ENCODE measurements around the gene SNTG2. TPM values are rescaled to one million over a fixed set of nuclear protein-coding genes. Genes with fewer than 3 reads are reported as not detected.

Gene SNTG2
- total and polyA plus RNA-seq, 10 of the 15 experiments (the other 5 are each of a cell fraction or from before 2014, with no cell fraction given): not detected

DNA sequence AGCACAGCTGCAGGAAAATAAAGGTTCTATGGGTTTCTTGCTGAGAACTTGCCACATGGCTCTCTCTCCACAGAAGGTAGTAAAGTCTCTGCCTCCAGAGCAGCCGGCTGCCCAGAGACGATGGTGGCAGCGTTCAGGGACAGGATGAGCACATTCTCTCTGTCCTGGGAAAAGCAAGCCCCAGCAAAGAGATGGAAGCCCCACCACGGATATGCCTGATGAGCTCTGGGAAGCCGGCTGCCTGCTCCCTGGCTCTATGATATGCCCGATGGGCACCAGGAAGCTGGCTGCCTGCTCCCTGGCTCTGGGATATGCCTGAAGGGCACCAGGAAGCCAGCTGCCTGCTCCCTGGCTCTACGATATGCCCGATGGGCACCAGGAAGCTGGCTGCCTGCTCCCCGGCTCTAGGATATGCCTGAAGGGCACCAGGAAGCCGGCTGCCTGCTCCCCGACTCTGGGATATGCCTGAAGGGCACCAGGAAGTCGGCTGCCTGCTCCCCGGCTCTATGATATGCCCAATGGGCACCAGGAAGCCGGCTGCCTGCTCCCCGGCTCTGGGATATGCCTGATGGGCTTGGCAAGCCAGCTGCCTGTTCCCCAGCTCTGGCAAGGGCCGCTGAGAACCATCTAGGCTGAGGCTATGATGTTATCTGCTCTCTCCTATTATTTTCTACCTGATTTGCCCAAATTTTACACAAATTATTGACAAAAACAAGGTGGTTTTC, 21.5 kb upstream of the SNTG2 start (continued):
- TF ChIP-seq POLR2AphosphoS2 (IDR thresholded peaks at IDR 0.05; ENCODE audit: low read depth, low read length): no peak

DNA sequence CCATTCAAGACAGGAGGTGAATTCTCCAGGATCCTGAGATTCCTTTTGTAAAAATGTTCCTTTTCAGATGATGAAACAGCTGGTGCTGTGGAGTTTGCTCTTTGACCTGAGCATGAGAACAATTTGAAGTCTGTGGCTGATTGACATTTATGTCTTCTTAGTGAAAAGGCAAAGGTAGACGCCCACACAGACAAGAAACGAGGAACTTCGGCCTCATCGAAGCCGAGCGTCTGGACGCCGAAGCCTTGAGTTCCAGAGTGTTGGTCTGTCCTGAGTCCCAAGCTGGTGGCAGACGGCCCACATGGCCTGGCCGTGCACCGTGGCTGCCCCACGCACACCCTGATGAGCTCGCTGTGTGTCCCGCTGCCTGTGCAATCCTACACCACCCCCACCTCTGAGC, 20.7 kb upstream of the SNTG2 start:
- Histone ChIP-seq H2AFZ (ENCODE audit: control insufficient read depth, low read depth, low read length) (no peak overlapping the region), H3K4me2 (ENCODE audit: control insufficient read depth, insufficient read depth) (no peak overlapping the region), H3K36me3 (ENCODE audit: control insufficient read depth in 2 of 2, insufficient read depth in 2 of 2, low read length in 1 of 2) (no peaks in the 10 kb centered on the region), H3K27ac (ENCODE audit: control insufficient read depth, insufficient read depth) (no peak overlapping the region), H3K9me3 (replicated peaks; ENCODE audit: control insufficient read depth, insufficient read depth, low read length) (no peaks in the 10 kb centered on the region; the same call in 2 of the 3 replicates), H3K79me2 (ENCODE audit: control insufficient read depth, insufficient read depth, low read length) (no peaks in the 10 kb centered on the region), H3K4me1 (ENCODE audit: control insufficient read depth, insufficient read depth, low read length) (no peaks in the 10 kb centered on the region), H3K27me3 (replicated peaks in 1 of 2; ENCODE audit: control insufficient read depth in 2 of 2, insufficient read depth in 2 of 2, low read length in 1 of 2) (no peaks in the 10 kb centered on the region), H3K9ac (ENCODE audit: control insufficient read depth, insufficient read depth, low read length) (no peak overlapping the region), H3K4me3 (no peak overlapping the region), H4K20me1 (ENCODE audit: control insufficient read depth, insufficient read depth) (no peaks in the 10 kb centered on the region)
- no TSS peak for BruUV-seq (replicated peaks)
- ATAC-seq (no peak), DNase-seq (ENCODE audit: low read depth, low spot score) (no peak), FAIRE-seq (no peak)
- ChIA-PET SMC1A (ENCODE audit: uncharacterized antibody, unreplicated experiment) (no interaction called here), POLR2A (no interaction called here), RAD21 (ENCODE audit: unreplicated experiment) (no interaction called here), CTCF (interaction anchor here (1.1 kb wide), 1 partner anchor 211 kb away, joined by 4 read pairs; no protein-coding TSS in a partner anchor)
- intact Hi-C loops (cut with micrococcal nuclease; ENCODE audit: unreplicated experiment) (no loop called here), in situ Hi-C loops (cut with MboI) (no loop called here)
- 63% methylated on average over 14 of the region's 14 CpGs for WGBS (ENCODE audit: insufficient coverage, insufficient replicate concordance, low lambda C conversion rate, missing lambda C conversion rate)
- TF ChIP-seq, protein P1, sequence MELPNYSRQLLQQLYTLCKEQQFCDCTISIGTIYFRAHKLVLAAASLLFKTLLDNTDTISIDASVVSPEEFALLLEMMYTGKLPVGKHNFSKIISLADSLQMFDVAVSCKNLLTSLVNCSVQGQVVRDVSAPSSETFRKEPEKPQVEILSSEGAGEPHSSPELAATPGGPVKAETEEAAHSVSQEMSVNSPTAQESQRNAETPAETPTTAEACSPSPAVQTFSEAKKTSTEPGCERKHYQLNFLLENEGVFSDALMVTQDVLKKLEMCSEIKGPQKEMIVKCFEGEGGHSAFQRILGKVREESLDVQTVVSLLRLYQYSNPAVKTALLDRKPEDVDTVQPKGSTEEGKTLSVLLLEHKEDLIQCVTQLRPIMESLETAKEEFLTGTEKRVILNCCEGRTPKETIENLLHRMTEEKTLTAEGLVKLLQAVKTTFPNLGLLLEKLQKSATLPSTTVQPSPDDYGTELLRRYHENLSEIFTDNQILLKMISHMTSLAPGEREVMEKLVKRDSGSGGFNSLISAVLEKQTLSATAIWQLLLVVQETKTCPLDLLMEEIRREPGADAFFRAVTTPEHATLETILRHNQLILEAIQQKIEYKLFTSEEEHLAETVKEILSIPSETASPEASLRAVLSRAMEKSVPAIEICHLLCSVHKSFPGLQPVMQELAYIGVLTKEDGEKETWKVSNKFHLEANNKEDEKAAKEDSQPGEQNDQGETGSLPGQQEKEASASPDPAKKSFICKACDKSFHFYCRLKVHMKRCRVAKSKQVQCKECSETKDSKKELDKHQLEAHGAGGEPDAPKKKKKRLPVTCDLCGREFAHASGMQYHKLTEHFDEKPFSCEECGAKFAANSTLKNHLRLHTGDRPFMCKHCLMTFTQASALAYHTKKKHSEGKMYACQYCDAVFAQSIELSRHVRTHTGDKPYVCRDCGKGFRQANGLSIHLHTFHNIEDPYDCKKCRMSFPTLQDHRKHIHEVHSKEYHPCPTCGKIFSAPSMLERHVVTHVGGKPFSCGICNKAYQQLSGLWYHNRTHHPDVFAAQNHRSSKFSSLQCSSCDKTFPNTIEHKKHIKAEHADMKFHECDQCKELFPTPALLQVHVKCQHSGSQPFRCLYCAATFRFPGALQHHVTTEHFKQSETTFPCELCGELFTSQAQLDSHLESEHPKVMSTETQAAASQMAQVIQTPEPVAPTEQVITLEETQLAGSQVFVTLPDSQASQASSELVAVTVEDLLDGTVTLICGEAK (IDR thresholded peaks at IDR 0.05; ENCODE audit: borderline replicate concordance): no peak
- TF ChIP-seq ESRRA (IDR thresholded peaks at IDR 0.05; ENCODE audit: low read length) (no peak), ZNF622 (IDR thresholded peaks at IDR 0.05) (no peak), CREM (IDR thresholded peaks at IDR 0.05; ENCODE audit: low read depth) (no peak), FOXK2 (IDR thresholded peaks at IDR 0.05) (no peak), ZSCAN29 (IDR thresholded peaks at IDR 0.05) (no peak), LARP7 (IDR thresholded peaks at IDR 0.05) (no peak), YBX1 (IDR thresholded peaks at IDR 0.05) (no peak), GABPA (IDR thresholded peaks at IDR 0.05; ENCODE audit: low read depth) (no peak), RBBP5 (conservative IDR thresholded peaks at IDR 0.05) (no peak), ASH2L (IDR thresholded peaks at IDR 0.05; ENCODE audit: borderline replicate concordance, low read depth) (no peak), EGR1 (IDR thresholded peaks at IDR 0.05; ENCODE audit: borderline replicate concordance in 1 of 2, low read depth in 2 of 2, low read length in 2 of 2) (no peak)
- TF ChIP-seq, protein P2, sequence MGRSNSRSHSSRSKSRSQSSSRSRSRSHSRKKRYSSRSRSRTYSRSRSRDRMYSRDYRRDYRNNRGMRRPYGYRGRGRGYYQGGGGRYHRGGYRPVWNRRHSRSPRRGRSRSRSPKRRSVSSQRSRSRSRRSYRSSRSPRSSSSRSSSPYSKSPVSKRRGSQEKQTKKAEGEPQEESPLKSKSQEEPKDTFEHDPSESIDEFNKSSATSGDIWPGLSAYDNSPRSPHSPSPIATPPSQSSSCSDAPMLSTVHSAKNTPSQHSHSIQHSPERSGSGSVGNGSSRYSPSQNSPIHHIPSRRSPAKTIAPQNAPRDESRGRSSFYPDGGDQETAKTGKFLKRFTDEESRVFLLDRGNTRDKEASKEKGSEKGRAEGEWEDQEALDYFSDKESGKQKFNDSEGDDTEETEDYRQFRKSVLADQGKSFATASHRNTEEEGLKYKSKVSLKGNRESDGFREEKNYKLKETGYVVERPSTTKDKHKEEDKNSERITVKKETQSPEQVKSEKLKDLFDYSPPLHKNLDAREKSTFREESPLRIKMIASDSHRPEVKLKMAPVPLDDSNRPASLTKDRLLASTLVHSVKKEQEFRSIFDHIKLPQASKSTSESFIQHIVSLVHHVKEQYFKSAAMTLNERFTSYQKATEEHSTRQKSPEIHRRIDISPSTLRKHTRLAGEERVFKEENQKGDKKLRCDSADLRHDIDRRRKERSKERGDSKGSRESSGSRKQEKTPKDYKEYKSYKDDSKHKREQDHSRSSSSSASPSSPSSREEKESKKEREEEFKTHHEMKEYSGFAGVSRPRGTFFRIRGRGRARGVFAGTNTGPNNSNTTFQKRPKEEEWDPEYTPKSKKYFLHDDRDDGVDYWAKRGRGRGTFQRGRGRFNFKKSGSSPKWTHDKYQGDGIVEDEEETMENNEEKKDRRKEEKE (IDR thresholded peaks at IDR 0.05): no peak
- TF ChIP-seq, protein P3, sequence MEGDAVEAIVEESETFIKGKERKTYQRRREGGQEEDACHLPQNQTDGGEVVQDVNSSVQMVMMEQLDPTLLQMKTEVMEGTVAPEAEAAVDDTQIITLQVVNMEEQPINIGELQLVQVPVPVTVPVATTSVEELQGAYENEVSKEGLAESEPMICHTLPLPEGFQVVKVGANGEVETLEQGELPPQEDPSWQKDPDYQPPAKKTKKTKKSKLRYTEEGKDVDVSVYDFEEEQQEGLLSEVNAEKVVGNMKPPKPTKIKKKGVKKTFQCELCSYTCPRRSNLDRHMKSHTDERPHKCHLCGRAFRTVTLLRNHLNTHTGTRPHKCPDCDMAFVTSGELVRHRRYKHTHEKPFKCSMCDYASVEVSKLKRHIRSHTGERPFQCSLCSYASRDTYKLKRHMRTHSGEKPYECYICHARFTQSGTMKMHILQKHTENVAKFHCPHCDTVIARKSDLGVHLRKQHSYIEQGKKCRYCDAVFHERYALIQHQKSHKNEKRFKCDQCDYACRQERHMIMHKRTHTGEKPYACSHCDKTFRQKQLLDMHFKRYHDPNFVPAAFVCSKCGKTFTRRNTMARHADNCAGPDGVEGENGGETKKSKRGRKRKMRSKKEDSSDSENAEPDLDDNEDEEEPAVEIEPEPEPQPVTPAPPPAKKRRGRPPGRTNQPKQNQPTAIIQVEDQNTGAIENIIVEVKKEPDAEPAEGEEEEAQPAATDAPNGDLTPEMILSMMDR (IDR thresholded peaks at IDR 0.05 in 2 of 3, conservative IDR thresholded peaks at IDR 0.05 in 1 of 3; ENCODE audit: control insufficient read depth in 2 of 3, extremely low read depth in 1 of 3, insufficient read depth in 1 of 3, low read depth in 3 of 3, low read length in 3 of 3): no peak
